CD4-positive, alpha-beta T cell treated with Interleukin-10 for 1 hour (primary cell): ENCODE results near the gene MICAL3.
"Not testable (repeated sequence)": the region's sequence is repeated elsewhere in the genome, so short reads cannot be mapped to it uniquely, and the experiment has no call there.

ENCODE experiments used
- DNase-seq: peaks from one replicate; pipeline ENCODE4 v3.0.0-alpha.2; 2020

The MICAL3 gene, protein sequence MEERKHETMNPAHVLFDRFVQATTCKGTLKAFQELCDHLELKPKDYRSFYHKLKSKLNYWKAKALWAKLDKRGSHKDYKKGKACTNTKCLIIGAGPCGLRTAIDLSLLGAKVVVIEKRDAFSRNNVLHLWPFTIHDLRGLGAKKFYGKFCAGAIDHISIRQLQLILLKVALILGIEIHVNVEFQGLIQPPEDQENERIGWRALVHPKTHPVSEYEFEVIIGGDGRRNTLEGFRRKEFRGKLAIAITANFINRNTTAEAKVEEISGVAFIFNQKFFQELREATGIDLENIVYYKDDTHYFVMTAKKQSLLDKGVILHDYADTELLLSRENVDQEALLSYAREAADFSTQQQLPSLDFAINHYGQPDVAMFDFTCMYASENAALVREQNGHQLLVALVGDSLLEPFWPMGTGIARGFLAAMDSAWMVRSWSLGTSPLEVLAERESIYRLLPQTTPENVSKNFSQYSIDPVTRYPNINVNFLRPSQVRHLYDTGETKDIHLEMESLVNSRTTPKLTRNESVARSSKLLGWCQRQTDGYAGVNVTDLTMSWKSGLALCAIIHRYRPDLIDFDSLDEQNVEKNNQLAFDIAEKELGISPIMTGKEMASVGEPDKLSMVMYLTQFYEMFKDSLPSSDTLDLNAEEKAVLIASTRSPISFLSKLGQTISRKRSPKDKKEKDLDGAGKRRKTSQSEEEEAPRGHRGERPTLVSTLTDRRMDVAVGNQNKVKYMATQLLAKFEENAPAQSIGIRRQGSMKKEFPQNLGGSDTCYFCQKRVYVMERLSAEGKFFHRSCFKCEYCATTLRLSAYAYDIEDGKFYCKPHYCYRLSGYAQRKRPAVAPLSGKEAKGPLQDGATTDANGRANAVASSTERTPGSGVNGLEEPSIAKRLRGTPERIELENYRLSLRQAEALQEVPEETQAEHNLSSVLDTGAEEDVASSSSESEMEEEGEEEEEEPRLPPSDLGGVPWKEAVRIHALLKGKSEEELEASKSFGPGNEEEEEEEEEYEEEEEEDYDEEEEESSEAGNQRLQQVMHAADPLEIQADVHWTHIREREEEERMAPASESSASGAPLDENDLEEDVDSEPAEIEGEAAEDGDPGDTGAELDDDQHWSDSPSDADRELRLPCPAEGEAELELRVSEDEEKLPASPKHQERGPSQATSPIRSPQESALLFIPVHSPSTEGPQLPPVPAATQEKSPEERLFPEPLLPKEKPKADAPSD (N-terminal part only)

DNA sequence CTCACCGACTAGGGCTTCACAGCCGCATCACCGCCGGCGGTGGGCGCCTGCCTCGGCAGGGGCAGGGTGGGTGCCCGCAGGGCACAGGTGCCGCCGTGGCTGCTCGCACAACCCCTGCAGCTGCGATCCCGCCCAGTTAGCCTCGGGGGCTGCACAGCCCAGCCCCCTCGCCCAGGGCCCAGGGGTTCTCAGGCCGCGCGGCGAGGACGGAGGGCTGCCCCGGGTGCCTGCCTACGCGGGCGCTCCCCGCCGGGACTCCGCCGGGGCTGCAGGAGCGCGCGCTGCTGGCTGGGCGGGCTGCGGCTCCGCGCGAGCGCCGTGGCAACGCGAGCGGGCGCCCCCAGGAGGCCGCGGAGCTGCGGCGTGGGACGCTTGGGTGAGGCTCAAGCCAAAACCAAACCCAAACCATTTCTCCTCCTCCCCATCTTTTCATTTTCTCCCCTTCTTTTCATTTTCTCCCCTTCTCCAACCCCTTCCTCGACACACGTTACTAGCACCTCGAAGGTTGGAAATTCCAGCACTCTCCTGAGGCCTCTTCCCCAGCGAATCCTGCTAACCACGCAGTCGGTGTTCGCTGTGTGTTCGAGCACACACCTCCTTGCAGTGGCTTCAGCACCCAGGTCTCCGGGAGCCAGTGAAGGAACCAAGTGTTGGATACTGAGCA is at the start of gene MICAL3:
TSS of gene MICAL3 (minus strand) at position 286 of the 664 bp plus-strand sequence. CDS start 117,749 bp downstream, outside the sequence.
- peak; percentile 58 for DNase-seq

DNA sequence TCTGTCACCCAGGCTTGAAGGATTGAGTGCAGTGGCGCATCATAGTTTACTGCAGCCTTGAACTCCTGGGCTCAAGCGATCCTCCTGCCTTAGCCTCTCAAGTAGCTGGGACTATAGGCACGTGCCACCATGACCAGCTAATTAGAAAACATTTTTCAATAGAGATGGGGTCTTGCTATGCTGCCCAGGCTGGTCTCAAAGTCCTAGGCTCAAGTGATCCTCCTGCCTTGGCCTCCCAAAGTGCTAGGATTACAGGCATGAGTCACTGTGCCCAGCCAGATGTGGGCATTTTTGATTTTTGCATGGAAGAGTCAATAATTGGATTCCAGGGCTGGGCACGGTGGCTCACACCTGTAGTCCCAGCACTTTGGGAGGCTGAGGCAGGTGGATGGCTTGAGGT is 49.6 kb upstream of the MICAL3 start:
- DNase-seq, result not testable (repeated sequence)

DNA sequence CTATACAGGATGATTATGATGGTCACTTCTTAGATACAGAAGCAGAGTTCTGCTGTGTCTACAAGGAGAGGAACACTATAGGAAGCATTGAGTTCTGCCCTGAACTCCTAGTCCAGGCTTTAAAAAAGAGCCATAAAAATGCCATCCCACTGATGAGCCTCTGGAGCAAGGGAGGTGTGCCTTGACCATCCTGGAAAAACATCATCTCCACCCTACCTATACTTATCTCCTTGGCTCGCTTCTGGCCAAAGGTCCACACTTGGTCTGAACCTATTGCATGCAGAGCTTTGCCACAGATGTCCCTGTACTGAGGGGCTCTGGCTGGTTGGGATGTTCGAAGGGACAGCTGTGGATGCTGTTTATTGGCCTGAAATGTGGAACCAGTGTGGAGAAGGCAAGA is 49.1 kb upstream of the MICAL3 start:
- DNase-seq, result no peak

DNA sequence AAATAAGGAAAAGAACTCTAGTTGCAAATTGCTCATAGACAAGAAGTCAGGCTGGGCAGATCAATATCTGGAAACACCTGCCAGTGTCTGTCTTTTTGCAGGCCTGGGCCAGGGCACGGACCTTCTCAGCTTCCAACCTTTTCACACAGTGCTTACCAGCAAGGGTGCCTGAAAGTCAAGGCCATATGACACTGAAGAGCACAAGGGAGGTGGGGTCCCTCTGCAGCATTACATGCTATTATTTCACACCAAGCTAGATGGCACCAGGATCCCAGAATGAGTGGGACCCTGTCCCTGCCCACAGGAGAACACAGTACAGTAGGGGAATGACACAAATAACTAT is 47.6 kb upstream of the MICAL3 start:
- DNase-seq, result no peak

DNA sequence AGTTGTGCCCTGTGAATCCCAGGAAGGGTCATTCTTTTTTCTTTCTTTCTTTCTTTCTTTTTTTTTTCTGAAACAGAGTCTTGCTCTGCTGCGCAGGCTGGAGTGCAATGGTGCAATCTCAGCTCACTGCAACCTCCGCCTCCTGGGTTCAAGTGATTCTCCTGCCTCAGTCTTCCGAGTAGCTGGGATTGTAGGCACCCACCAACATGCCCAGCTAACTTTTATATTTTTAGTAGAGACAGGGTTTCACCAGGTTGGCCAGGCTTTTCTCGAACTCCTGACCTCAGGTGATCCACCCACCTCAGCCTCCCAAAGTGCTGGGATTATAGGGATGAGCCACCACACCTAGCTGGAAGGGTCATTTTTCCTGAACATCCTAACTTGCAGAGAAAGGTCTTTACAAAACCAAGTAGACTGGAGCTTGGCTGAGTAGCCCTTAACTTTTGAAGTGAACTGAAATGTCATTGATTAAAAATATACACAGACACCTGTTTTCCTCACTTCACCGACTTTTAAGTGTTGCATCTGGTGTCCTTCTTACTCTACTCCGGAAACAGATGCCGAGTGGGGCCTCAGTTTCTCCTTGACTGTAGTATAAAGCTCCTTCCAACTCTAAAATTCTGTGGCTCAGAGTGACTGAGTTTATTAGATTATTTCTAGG is 47.1 kb upstream of the MICAL3 start:
- not testable (repeated sequence) for DNase-seq

DNA sequence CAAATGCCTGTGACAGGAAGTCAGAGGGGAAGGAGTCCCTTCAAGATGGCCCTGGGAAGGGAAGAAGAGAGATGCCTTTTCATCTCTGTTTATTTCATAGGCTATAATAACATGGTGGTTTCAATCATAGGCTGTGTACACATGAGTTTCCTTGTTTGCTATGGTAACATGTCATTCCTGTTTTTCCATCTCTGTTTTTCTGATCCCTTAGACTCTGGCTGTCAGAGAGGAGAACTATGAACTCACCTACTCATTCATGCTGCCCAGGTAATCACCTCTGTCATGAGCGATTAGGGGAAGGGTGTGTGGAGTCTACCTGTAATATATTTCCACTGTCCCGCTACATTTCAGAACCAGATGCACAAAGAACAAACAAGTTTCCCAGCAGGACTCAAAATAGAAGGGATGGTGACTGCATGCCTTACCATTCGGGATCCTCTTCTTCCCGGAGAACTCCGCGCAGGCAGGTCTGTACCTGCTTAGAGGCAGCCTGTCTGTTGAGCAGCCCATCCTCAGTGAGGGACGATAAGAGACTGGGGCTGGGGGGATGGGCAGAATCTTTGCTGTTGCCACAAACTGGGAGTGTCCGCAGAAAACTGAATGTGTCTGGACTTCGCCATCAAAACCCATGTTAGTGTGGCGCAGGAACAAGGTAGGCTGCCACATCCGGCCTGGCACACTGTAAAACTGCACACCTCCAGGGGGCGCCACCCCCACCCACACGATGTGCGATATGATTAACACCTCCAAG is 46.4 kb upstream of the MICAL3 start:
- no peak for DNase-seq

DNA sequence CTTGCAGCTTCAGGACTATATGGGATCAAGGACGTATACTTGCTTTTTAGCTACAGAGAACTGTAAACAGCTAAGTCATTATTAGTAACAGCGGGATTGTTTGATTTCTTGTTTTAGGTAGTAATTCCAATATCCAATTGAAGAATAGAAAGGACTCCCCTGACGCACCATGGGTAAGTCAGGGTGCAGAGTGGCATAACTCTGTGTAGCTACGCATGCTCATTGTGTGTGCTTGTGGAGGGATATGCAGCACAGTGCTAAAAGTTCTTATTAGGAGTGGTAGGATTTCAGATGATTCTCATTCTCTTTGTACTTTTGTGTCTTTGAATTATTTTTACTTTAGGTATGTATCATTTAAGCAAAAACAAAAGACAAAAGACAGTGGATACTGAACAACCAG is 45.7 kb upstream of the MICAL3 start:
- no peak for DNase-seq

DNA sequence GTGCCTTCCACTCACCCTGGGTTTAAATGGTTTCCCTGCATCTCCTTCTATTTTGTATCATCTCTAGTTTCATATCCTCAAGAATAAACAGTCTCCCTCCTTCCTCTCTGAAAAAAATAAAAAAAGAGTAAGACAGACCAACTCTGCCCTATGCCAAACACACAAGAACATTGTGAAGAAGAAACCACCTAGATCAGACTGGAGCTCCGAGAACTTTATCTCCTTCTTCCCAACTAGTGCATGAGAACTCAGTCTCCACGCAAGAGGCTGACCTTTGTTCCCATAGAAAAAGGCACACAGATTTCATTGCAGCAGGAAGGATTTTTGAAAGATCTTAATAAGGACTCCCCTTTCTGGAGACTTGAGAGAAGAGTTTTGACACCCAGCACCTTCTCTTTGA is 44.7 kb upstream of the MICAL3 start:
- DNase-seq, result no peak

DNA sequence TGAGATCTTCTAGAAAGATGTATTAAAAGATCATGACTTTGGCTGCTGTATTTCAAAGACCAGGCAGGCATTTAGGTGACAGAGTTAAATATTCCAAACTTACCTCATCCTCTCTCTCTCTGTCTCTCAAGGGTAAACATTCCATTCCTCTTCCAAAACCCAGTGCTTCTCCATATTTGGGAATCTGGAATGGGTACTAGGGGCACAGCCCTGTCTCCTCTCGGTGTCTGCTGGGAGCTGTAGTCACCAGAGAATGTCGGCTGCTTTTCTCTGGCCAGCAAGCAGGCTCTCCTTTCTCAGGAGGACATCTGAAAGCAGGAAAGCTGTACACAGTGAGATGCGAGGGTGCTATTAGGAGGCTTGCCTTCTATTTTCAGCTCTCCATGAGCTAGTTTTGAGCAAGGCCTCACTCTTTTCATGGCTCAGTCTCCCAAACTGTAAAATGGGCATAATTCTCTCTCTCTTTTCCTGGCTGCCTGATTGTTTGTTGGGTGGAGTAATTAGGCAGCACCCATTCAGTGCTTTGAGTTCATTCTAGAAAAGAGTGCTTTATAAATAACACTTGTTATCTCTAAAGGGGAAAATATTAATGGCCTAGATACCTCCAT is 44.1 kb upstream of the MICAL3 start:
- DNase-seq, result no peak

DNA sequence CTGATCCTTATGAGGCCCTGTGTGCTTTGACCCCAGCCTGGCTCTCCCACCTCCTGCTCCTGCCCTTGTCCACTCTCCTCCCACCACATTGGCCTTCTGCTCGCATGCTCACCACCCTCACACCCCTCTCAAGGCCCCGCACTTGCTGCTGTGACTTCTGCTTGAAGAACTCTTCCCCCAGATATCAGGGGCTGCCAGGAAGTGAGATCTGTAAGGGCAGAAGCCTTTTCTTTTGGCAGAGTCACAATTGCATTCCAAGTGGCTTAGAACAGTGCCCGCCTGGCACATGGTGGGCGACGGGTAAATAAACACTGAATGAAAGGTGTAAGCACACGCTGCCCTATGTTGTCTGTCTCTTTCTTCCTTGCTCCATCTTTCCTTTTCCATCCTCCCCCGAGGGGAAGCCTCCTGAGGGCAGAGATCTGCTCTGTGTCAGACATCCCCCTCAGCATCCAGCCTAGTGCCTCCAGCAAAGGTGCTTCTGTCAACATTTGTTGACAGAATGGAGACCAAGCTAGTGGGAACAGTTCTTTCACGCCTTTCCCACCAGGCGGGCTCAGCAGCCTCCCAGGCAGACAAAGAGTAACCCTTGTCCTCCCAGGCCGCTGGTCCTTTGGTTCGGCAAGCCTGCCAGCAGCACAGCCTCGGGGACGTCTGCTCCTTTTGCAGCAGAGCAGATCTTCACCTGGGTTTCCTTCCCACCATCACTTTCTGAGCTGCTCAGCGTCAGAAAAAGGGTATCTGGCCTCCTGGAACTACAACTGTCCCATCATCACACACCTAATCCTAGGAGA is 43.4 kb upstream of the MICAL3 start:
- no peak for DNase-seq

DNA sequence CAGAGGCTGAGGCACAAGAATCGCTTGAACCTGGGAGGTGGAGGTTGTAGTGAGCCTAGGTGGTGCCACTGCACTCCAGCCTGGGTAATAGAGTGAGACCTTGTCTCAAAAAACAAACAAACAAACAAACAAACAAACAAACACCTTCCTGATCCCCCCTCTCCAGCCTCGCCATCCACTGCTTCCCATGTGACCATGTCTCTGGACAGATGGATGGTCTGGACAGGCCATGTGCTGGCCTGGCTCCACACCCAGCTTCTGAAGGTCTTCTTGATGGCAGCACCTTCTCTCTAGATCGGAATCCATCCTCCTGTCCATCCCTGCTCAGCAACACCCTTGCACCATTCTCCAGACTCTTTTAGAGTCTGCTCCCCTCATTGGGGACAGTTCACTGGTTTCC is 42.8 kb upstream of the MICAL3 start:
- DNase-seq, result no peak

DNA sequence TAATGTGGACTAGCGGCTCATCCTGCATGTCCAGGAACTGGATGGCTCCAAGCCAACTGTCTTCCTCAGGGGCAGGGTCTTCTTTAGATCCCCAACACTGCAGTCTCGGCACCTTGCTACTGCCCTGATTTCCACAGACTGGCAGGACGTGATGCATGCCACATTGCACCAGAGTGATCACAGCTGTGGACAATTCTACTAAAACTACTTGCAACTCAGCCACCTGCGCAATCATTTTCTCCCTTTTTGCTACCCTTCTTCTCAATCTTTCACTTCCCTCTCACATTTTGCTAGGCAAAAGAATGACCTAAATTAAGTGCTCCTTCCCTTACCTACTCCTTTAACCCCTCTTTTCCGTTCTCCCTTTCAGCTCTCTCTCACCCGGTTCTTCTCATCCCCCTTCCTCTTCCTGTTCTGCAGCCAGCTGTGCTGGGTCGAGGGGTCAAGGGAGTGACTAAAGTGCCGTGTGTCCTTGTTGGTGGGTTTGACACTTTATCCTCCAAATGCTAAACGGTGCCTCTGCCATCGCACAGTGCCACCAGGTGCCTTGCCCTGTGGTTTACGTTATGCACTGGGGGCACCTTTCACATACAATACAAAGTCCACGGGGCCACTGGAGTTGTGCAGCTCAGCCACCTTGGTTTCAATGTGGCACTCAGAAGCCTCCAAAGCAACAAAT is 42.0 kb upstream of the MICAL3 start:
- no peak for DNase-seq

DNA sequence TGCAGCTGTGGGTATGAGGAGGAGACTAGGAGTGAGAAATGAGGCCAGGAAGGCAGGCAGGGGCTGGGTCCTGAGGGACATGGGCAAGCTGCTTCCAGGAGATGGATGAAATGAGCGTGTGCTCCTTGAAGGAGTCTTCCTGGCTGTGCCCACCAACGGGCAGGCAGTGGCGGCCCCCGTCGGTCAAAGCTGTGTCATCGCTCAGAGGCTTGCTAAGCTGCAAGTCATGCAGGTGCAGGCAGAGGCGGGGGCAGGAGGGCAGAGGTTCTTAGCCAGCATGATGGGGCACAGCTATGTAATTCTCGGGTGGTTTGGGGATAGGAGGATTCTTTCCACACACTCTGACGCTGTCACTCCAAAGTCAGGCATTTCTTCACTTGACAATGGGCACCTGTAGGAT is 40.9 kb upstream of the MICAL3 start:
- no peak for DNase-seq

DNA sequence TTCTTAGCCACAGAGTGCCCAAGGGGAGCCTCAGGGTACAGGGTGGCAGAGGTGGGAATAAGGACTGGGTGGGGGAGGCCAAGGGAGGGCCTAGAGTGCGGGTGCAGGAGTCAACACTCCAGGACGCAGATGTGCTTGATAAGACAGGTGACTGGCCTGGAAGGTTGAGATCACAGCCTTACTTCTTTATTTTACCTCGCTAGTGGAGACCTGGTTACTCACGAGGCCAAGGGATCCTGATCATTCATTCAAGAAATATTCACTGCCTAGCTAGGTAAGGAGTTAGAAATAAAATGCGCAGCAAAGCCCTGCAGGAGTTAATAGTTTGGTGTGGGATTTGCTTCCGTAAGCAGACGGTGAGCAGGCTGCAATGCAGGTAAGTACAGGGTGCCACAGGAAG is 40.3 kb upstream of the MICAL3 start:
- DNase-seq, result no peak

DNA sequence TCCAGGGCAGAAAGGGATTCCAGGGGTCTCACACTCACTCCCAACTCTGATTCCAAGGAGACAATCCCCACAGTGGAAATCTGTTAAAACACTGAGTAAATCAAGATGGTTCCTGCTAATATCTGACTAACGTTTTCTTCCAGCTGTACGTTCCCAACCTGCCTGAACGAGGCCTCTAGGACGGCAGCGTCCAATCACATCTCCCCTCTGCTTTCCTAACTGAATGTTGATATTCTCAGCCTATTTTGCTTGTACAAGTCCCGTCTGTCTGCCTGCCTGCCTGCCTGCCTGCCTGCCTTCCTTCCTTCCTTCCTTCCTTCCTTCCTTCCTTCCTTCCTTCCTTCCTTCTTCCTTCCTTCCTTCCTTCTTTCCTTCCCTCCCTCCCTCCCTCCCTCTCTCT is 39.4 kb upstream of the MICAL3 start:
- DNase-seq, result not testable (repeated sequence)

DNA sequence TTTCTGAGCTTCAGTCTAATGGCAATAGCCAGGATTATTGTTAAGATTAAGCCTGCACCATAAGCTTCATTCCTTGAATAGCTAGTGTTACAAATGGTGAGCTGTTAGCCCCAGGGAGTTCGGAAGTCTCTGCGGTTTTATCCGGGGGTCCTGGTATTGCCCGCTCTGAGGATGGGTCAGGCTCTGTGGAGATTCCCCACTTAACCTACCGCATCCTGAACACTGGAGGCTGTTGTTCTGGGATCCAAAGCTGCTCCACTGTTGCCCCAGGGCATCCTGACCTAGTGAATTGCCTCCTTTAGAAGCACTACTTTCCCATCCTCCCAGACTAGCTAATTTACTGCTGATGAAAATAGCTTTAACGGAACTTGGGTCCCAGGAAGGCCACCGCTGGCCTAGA is 38.9 kb upstream of the MICAL3 start:
- no peak for DNase-seq

DNA sequence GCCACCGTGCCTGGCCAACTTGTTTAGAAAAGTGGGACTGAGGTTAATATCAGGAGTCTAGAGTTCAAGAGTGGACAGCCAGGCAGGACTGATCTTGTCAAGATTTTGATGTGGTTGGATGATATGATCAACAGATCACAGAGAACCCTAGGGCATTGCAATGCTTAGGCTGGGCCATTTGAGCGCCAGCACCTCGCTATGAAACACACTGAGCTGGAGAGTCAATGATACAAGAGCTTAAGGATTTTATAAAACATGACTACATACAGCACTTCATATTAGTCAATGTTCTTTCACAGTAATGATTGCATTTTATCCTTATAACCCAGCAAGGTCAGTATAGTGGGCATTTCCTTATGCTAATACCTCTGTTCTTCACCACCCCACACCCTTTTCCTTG is 38.1 kb upstream of the MICAL3 start:
- DNase-seq, result no peak

DNA sequence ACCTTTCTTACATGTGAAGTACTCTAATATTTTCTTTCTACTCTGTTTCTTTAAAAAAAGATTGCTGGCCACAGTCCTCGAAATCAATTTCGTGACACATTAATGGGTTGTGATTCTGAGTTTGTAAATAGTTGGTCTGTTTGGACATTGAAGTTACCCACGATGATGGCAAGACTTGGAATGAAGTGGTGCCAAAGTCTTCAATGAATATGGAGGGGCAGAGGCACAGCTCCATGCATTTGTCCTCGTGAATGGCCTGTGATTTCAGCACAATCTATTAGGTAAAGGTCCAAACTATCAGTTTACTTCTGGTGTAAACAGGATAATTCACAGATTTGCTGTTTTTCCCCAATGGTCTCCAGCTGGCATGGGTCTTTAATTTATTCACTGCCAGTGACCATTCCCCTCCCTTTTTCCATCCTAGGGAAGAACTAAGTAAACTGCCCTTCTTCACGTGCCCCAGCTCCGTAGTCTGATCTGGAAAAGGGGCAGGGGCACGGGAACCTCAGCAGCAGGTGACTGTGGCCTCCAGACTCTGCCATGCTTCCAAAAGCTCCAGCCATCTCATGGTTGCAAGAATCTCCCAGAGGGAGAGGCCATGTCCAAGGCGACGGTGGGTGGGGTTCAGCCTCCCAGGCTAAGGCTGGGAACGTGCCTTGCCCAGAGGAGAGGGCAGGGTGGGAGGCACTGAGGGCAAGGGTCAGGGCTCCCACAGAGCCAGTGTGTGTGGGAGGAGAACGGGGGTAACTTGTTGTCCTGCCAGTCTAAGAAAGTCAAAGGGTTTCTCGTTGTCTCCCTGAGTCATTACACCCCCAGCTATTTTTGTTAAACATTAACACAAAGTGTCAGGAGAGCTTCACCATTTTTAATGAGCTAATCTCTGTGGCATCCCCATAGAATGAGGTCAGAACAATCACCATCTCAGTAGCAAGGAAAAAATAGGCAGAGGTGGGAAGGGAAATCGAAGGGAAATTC is 36.6 kb upstream of the MICAL3 start:
- DNase-seq, result no peak
